Ammon's horn (tissue), 1 donor: Measurements from ENCODE around the gene BRWD1.
"Not testable (repeated sequence)": the region's sequence is repeated elsewhere in the genome, so short reads cannot be mapped to it uniquely, and the experiment has no call there.

ENCODE experiments used
- DNase-seq: peaks from one replicate; pipeline ENCODE4 v3.0.0-alpha.2; 2016; ENCODE audit warnings: low spot score

The BRWD1 gene

GRCh38 chr21:39282911-39283310 lies 30.5 kb downstream of the BRWD1 start:
- no peak for DNase-seq

- no peak for DNase-seq
Measured at GRCh38 chr21:39281853-39282252, 31.6 kb downstream of the BRWD1 start.

- DNase-seq, result no peak
Measured at GRCh38 chr21:39281207-39281606, 32.2 kb downstream of the BRWD1 start.

GRCh38 chr21:39269620-39270019 lies 43.8 kb downstream of the BRWD1 start:
- DNase-seq, result no peak

- no peak for DNase-seq
Measured at GRCh38 chr21:39265603-39266002, 47.8 kb downstream of the BRWD1 start.

- no peak for DNase-seq
Measured at GRCh38 chr21:39263372-39263771, 50.1 kb downstream of the BRWD1 start.

- no peak for DNase-seq
Measured at GRCh38 chr21:39258207-39258606, 55.2 kb downstream of the BRWD1 start.

GRCh38 chr21:39251326-39251725 lies 62.1 kb downstream of the BRWD1 start:
- no peak for DNase-seq

- no peak for DNase-seq
Measured at GRCh38 chr21:39238275-39238674, 75.2 kb downstream of the BRWD1 start.

- no peak for DNase-seq
Measured at GRCh38 chr21:39232861-39233291, 80.6 kb downstream of the BRWD1 start.

GRCh38 chr21:39224930-39225329 lies 88.5 kb downstream of the BRWD1 start:
- DNase-seq, result no peak

GRCh38 chr21:39221997-39222486 lies 91.4 kb downstream of the BRWD1 start:
- DNase-seq, result no peak

- DNase-seq, result no peak
Measured at GRCh38 chr21:39221282-39221996, 92.0 kb downstream of the BRWD1 start.

- DNase-seq, result not testable (repeated sequence)
Measured at GRCh38 chr21:39220875-39221274, 92.6 kb downstream of the BRWD1 start.

- DNase-seq, result peak; percentile 18
Measured at GRCh38 chr21:39220150-39220549, 93.3 kb downstream of the BRWD1 start.

- DNase-seq, result no peak
Measured at GRCh38 chr21:39218082-39218409, 95.4 kb downstream of the BRWD1 start.

- no peak for DNase-seq
Measured at GRCh38 chr21:39217356-39218081, 95.9 kb downstream of the BRWD1 start.

GRCh38 chr21:39216290-39216689 lies 97.1 kb downstream of the BRWD1 start:
- DNase-seq, result no peak

GRCh38 chr21:39215078-39215477 lies 98.4 kb downstream of the BRWD1 start:
- DNase-seq, result no peak

GRCh38 chr21:39209334-39209688 lies 104.1 kb downstream of the BRWD1 start:
- no peak for DNase-seq

- no peak for DNase-seq
Measured at GRCh38 chr21:39208624-39209333, 104.7 kb downstream of the BRWD1 start.

- no peak for DNase-seq
Measured at GRCh38 chr21:39204134-39204533, 109.3 kb downstream of the BRWD1 start.

GRCh38 chr21:39198800-39199199 lies 114.6 kb downstream of the BRWD1 start:
- no peak for DNase-seq
